NCI-H1092 (cell line): ENCODE data around the gene RHOT2.

ENCODE experiments used
- DNase-seq: peaks from one replicate; lab custom pipeline; 2025; lab: John Stamatoyannopoulos, UW

Gene RHOT2

GRCh38 chr16:647173-647902, 20.6 kb upstream of the RHOT2 start:
- no peak for DNase-seq

- peak; percentile 23 for DNase-seq
These were observed 19.7 kb upstream of the RHOT2 start for GRCh38 chr16:648071-648780.

GRCh38 chr16:648781-649589, 18.9 kb upstream of the RHOT2 start, which contains the start of gene WDR90:
TSS of gene WDR90 (plus strand) at chr16:649365. CDS start at chr16:649417, 52 bp downstream.
- DNase-seq: peak; percentile 90

GRCh38 chr16:649631-650030, 18.3 kb upstream of the RHOT2 start:
- DNase-seq: no peak

GRCh38 chr16:651844-652243, 16.1 kb upstream of the RHOT2 start:
- no peak for DNase-seq

- DNase-seq: no peak
These were observed 15.3 kb upstream of the RHOT2 start for GRCh38 chr16:652454-653305.

GRCh38 chr16:654034-654433, 13.9 kb upstream of the RHOT2 start:
- DNase-seq: no peak

GRCh38 chr16:657487-657886, 10.4 kb upstream of the RHOT2 start:
- no peak for DNase-seq

- no peak for DNase-seq
These were observed 9.0 kb upstream of the RHOT2 start for GRCh38 chr16:658679-659571.

GRCh38 chr16:659618-660017, 8.3 kb upstream of the RHOT2 start:
- no peak for DNase-seq

GRCh38 chr16:660132-660458, 7.8 kb upstream of the RHOT2 start:
- DNase-seq: no peak

GRCh38 chr16:660459-661183, 7.3 kb upstream of the RHOT2 start:
- peak; percentile 74 for DNase-seq

- no peak for DNase-seq
These were observed 6.6 kb upstream of the RHOT2 start for GRCh38 chr16:661184-661821.

GRCh38 chr16:662095-662494, 5.8 kb upstream of the RHOT2 start:
- DNase-seq: no peak

- DNase-seq: no peak
These were observed 5.3 kb upstream of the RHOT2 start for GRCh38 chr16:662597-662996.

GRCh38 chr16:666572-666971, 1.4 kb upstream of the RHOT2 start:
- DNase-seq: no peak

GRCh38 chr16:667113-667779, 686 bp upstream of the RHOT2 start:
- DNase-seq: no peak

GRCh38 chr16:668519-669171, 713 bp downstream of the RHOT2 start:
- DNase-seq: no peak

GRCh38 chr16:669666-670065, 1.7 kb downstream of the RHOT2 start:
- DNase-seq: no peak
